HepG2 (cell line): ENCODE measurements around the gene FRG1. TPM values are rescaled to one million over a fixed set of nuclear protein-coding genes. Genes with fewer than 3 reads are reported as not detected.
"Not testable (repeated sequence)": the region's sequence is repeated elsewhere in the genome, so short reads cannot be mapped to it uniquely, and the experiment has no call there.

ENCODE experiments used
- ATAC-seq: fragments of 200-7000 bp; cut with Tn5 transposase; 3 replicates; pipeline ENCODE4 v1.9.1; 2020; ENCODE audit warnings: mild to moderate bottlenecking, moderate library complexity
- BruUV-seq: library from RNA; stranded (reverse); fragments of 400-500 nt; replicated peaks from 2 replicates; lab custom pipeline; 2021; lab: Mats Ljungman, UMichigan
- CTCF ChIA-PET: fragments of 300-600 bp; formaldehyde crosslinking; extraction: SDS; loops from one replicate; lab custom pipeline; 2021; ENCODE audit warnings: low total read pairs, inconsistent platforms, low intra/inter-chr PET ratio; lab: Yijun Ruan, JAX
- POLR2A ChIA-PET: fragments of 350-600 bp; sonication (Branson Sonifier 250); formaldehyde crosslinking; loops from one replicate; lab custom pipeline; 2020; ENCODE audit warnings: antibody characterized with exemption, inconsistent platforms; lab: Yijun Ruan, JAX
- DNase-seq: peaks from one replicate; pipeline ENCODE4 v3.0.0-alpha.2; 2015; ENCODE audit warnings: low spot score
- FAIRE-seq: peaks from 3 replicates; lab custom pipeline; 2011; peaks lifted over from hg19 to GRCh38; lab: Jason Lieb, UNC
- H2AFZ ChIP-seq: one replicate; pipeline ENCODE4 v1.6.1; 2011; ENCODE audit warnings: low read length, inconsistent platforms
- H3K27ac ChIP-seq: fragments of 300-600 bp; 3 replicates; pipeline ENCODE4 v1.8.0; 2011; ENCODE audit warnings: mixed run types, mild to moderate bottlenecking, mixed read lengths, low read length, inconsistent platforms; ENCODE audit not compliant: insufficient read depth; ENCODE audit errors: extremely low read length
- H3K27me3 ChIP-seq, 2 experiments: fragments of 200-600 bp in 1 of 2; 2 replicates in 1 of 2; 3 replicates in 1 of 2; pipeline versions ENCODE4 v1.6.0 to v1.8.0; 2011; ENCODE audit warnings: low read length in 2 of 2, mild to moderate bottlenecking in 2 of 2, moderate library complexity in 2 of 2, inconsistent platforms in 1 of 2; ENCODE audit not compliant: insufficient read depth in 2 of 2, control insufficient read depth in 1 of 2
- H3K36me3 ChIP-seq, 2 experiments: fragments of 200-600 bp in 1 of 2; replicated peaks in 1 of 2; 2 replicates in 1 of 2; 3 replicates in 1 of 2; pipeline versions ENCODE4 v1.5.1 to v1.8.0; 2011; ENCODE audit warnings: low read length in 2 of 2, inconsistent platforms in 1 of 2; ENCODE audit not compliant: insufficient read depth in 2 of 2, control insufficient read depth in 1 of 2
- H3K4me1 ChIP-seq: 2 replicates; pipeline ENCODE4 v1.5.1; 2012; ENCODE audit warnings: low read length, inconsistent platforms; ENCODE audit not compliant: insufficient read depth
- H3K4me2 ChIP-seq: 2 replicates; pipeline ENCODE4 v1.6.0; 2011; ENCODE audit warnings: low read depth, low read length, inconsistent platforms
- H3K4me3 ChIP-seq, 3 experiments: fragments of 200-600 bp in 1 of 3; sonication (generic), shearing (Covaris generic) in 1 of 3; replicated peaks in 1 of 3; 2 replicates each; pipeline ENCODE4 v1.5.1; 2011 to 2016; ENCODE audit warnings: low read length in 3 of 3, inconsistent platforms in 2 of 3, low read depth in 2 of 3, mild to moderate bottlenecking in 2 of 3, control low read depth in 1 of 3, mixed read lengths in 1 of 3; ENCODE audit not compliant: insufficient read depth in 1 of 3
- H3K79me2 ChIP-seq: one replicate; pipeline ENCODE4 v1.6.1; 2011; ENCODE audit warnings: low read length, inconsistent platforms; ENCODE audit not compliant: insufficient read depth
- H3K9ac ChIP-seq: 2 replicates; pipeline ENCODE4 v1.6.0; 2011; ENCODE audit warnings: mild to moderate bottlenecking, low read depth, low read length, inconsistent platforms; ENCODE audit not compliant: insufficient read depth
- H3K9me3 ChIP-seq: 2 replicates; pipeline ENCODE4 v1.5.1; 2012; ENCODE audit warnings: mild to moderate bottlenecking, low read length
- H4K20me1 ChIP-seq: 2 replicates; pipeline ENCODE4 v1.6.0; 2011; ENCODE audit warnings: inconsistent platforms, mild to moderate bottlenecking, low read length, moderate library complexity; ENCODE audit not compliant: insufficient read depth
- BHLHE40 ChIP-seq: IDR thresholded peaks from 2 replicates; pipeline ENCODE4 v1.6.1; 2011; ENCODE audit warnings: low read length, improper control_type of control experiment
- ZNF263 ChIP-seq: sonication (generic); formaldehyde crosslinking; IDR thresholded peaks from 2 replicates; pipeline ENCODE4 v1.4.0; 2020; ENCODE audit warnings: missing genetic modification reagents
- WGBS: methylation state at CpG from one replicate; pipeline ENCODE4 v1.1.6; 2017; ENCODE audit warnings: low lambda C conversion rate; 5-methylcytosine and 5-hydroxymethylcytosine counted together
- in situ Hi-C: cut with HindIII; loops from 2 replicates; pipeline ENCODE4 v1.10.0; 2017; ENCODE audit warnings: low pct_unique_long_range_greater_than_20kb; ENCODE audit not compliant: extremely low pct_ligation_motif_present
- intact Hi-C: fragments of 100-400 bp; cut with micrococcal nuclease; formaldehyde crosslinking; loops from one replicate; pipeline ENCODE4 v1.10.0; 2022; ENCODE audit not compliant: unreplicated experiment
- polyA plus RNA-seq, 8 experiments: library from polyadenylated mRNA; depleted of rRNA in 3 of 8; stranded (reverse) in 7 of 8; unstranded in 1 of 8; fragments of >200 nt; fragmentation: Illumina TruSeq in 4 of 8; extraction: Trizol in 4 of 8; gene quantifications; 2 replicates each; pipeline versions ENCODE4 v1.2.1 to v1.2.3, GENCODE V29; 2011 to 2016; ENCODE audit warnings: low read depth in 4 of 8, missing spikeins in 1 of 8, mixed read lengths in 1 of 8; ENCODE audit not compliant: insufficient read depth in 1 of 8
- total RNA-seq, 5 experiments: library from RNA; depleted of rRNA; stranded (reverse); fragments of >200 nt; fragmentation: Illumina TruSeq; extraction: Trizol; gene quantifications; 2 replicates each; pipeline ENCODE4 v1.2.3, GENCODE V29; 2016; ENCODE audit warnings: low read depth in 1 of 5
- TF ChIP-seq, protein P1 (sequence below): IDR thresholded peaks from 2 replicates; pipeline ENCODE4 v1.6.1; 2016
- TF ChIP-seq, protein P2 (sequence below): sonication (generic); formaldehyde crosslinking; IDR thresholded peaks from 2 replicates; pipeline ENCODE4 v1.5.0; 2020; ENCODE audit warnings: mild to moderate bottlenecking, missing genetic modification reagents, moderate library complexity

FRG1 gene
- total and polyA plus RNA-seq, 2 of the 13 experiments (the other 11 are each of a cell fraction or from before 2014, with no cell fraction given): 5.7 to 42.6 TPM

DNA sequence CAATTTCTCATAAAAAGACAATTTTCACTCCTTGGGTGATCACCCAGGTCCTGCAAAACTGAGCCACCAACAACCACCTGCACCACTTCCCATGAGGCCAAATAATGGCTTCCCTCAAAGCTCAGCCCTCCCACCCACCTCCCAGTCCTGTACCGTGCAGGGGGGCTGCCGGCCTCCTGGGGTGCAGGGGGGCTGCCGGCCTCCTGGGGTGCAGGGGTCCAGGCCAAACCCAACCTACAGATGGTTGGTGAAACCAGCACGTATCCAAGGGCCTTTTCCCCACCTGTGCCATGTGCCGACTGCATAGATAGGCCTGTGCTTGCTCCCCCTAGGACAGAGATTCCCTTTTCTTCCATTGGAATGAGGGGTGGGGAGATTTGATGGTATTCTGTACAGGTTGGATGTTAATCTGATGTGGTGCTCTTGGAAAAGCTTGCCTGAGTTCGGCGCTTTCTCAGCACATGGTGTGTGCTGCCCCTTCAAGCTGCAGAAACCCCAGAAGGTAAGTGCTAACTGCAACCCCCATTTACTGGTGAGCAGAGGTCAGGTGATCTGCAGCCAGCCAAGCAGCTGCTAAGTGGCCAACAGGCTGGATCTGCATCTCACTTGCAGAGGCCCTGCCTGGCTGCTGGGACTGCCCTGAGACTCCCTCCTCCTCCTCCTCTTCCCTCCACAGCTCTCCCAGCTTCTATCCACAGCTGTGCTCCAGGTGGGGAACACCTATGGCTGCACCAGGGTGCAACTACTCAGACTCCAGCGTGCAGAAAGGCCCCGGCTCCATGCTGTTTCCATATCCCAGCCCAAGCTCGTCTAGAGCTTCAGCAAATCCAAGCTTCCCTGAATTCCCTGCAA lies 38.8 kb downstream of the FRG1 start:
- no peak overlapping the region for H3K27ac ChIP-seq
- H3K9ac ChIP-seq: no peak overlapping the region
- no TSS peak for BruUV-seq
- no peaks in the 10 kb centered on the region for H4K20me1 ChIP-seq
- peak overlapping the region in 1 of 3 experiments; percentile 7; a peak in 1 of 6 replicates for H3K4me3 ChIP-seq
- POLR2A ChIA-PET: no interaction called here
- no peaks in the 10 kb centered on the region for H3K79me2 ChIP-seq
- peak; percentile 29; the same call in 1 of the 3 replicates for ATAC-seq
- in situ Hi-C loops: no loop called here
- no peak for FAIRE-seq
- H3K4me1 ChIP-seq: no peaks in the 10 kb centered on the region
- H3K27me3 ChIP-seq: no peaks in the 10 kb centered on the region
- no peaks in the 10 kb centered on the region for H3K9me3 ChIP-seq
- CTCF ChIA-PET: no interaction called here
- intact Hi-C loops: no loop called here
- peak overlapping the region; percentile 46; the same call in 1 of the 2 replicates for H3K4me2 ChIP-seq
- H2AFZ ChIP-seq: no peak overlapping the region
- no peaks in the 10 kb centered on the region for H3K36me3 ChIP-seq
- TF ChIP-seq, protein P1, sequence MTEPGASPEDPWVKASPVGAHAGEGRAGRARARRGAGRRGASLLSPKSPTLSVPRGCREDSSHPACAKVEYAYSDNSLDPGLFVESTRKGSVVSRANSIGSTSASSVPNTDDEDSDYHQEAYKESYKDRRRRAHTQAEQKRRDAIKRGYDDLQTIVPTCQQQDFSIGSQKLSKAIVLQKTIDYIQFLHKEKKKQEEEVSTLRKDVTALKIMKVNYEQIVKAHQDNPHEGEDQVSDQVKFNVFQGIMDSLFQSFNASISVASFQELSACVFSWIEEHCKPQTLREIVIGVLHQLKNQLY (CRISPR knock-in tag): no peak
- TF ChIP-seq ZNF263: peak; percentile 60
- WGBS: 46% methylated on average over 8 of the region's 10 CpGs
- DNase-seq: no peak

DNA sequence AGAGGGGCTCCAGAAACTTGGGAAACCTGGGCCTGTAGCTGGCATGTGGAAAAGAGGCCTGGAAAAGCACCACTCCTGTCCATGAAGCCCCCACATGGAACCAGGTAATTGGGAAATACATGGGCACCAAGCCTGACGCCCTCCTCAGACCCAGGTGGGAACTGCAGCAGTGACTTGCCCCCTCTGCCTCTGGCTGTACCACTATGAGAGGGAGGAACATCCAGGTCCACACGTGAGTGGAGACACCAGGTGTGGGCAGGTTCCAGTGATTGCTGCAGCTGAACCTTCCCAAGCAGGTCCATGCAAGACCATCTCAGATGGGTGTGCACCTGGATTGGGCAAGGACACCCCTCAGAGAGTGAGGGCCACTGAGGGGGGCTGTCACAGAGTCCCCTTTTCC lies 39.6 kb downstream of the FRG1 start:
- H3K27ac ChIP-seq, intact Hi-C loops, H3K4me3 ChIP-seq, BruUV-seq, H3K9me3 ChIP-seq, FAIRE-seq, CTCF ChIA-PET, H2AFZ ChIP-seq: not testable (repeated sequence)
- peak overlapping the region; percentile 46; the same call in 1 of the 2 replicates for H3K4me2 ChIP-seq
- WGBS: no CpG with 5 or more reads among the region's 2 CpGs
- TF ChIP-seq BHLHE40: 0 out of 2 replicates have a peak, but pooled peaks have one; percentile 25
- TF ChIP-seq, protein P2, sequence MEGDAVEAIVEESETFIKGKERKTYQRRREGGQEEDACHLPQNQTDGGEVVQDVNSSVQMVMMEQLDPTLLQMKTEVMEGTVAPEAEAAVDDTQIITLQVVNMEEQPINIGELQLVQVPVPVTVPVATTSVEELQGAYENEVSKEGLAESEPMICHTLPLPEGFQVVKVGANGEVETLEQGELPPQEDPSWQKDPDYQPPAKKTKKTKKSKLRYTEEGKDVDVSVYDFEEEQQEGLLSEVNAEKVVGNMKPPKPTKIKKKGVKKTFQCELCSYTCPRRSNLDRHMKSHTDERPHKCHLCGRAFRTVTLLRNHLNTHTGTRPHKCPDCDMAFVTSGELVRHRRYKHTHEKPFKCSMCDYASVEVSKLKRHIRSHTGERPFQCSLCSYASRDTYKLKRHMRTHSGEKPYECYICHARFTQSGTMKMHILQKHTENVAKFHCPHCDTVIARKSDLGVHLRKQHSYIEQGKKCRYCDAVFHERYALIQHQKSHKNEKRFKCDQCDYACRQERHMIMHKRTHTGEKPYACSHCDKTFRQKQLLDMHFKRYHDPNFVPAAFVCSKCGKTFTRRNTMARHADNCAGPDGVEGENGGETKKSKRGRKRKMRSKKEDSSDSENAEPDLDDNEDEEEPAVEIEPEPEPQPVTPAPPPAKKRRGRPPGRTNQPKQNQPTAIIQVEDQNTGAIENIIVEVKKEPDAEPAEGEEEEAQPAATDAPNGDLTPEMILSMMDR (CRISPR knock-in tag): peak; percentile 47
- TF ChIP-seq, all 625 proteins: peak for 2; not testable (repeated sequence) for 623
- ATAC-seq (peak; percentile 71), DNase-seq (peak; percentile 2)
- H3K79me2 ChIP-seq, H3K9ac ChIP-seq, H3K36me3 ChIP-seq, H4K20me1 ChIP-seq, H3K27me3 ChIP-seq, in situ Hi-C loops, H3K4me1 ChIP-seq, POLR2A ChIA-PET: not testable (repeated sequence)
